Kidney epithelial cell (primary cell): ENCODE measurements around the gene SLC26A1. TPM values are rescaled to one million over a fixed set of nuclear protein-coding genes. Genes with fewer than 3 reads are reported as not detected.
"Not testable (repeated sequence)": the region's sequence is repeated elsewhere in the genome, so short reads cannot be mapped to it uniquely, and the experiment has no call there.

Experiments
- DNase-seq: peaks from one replicate; pipeline ENCODE4 v3.0.0-alpha.2; 2010; ENCODE audit warnings: low read depth
- H3K27me3 ChIP-seq: 2 replicates; pipeline ENCODE4 v1.6.0; 2011; ENCODE audit warnings: low read length; ENCODE audit not compliant: control insufficient read depth, insufficient read depth
- H3K36me3 ChIP-seq: 2 replicates; pipeline ENCODE4 v1.5.1; 2011; ENCODE audit warnings: low read length; ENCODE audit not compliant: control insufficient read depth, insufficient read depth
- H3K4me3 ChIP-seq: 2 replicates; pipeline ENCODE4 v1.5.1; 2011; ENCODE audit warnings: low read depth, mild to moderate bottlenecking, control low read depth, low read length
- total RNA-seq: library from RNA; depleted of rRNA; stranded (reverse); fragments of >200 nt; gene quantifications from 2 replicates; pipeline ENCODE4 v1.2.3, GENCODE V29; 2015
- TF ChIP-seq, protein P1 (sequence below): IDR thresholded peaks from 2 replicates; pipeline ENCODE4 v1.5.1; 2011; ENCODE audit warnings: mild to moderate bottlenecking, moderate library complexity, low read length, control low read depth, inconsistent platforms; ENCODE audit not compliant: insufficient read depth, poor library complexity, severe bottlenecking

Gene SLC26A1
- total RNA-seq, 1 donor from 2014 or later = 0.38 TPM

DNA sequence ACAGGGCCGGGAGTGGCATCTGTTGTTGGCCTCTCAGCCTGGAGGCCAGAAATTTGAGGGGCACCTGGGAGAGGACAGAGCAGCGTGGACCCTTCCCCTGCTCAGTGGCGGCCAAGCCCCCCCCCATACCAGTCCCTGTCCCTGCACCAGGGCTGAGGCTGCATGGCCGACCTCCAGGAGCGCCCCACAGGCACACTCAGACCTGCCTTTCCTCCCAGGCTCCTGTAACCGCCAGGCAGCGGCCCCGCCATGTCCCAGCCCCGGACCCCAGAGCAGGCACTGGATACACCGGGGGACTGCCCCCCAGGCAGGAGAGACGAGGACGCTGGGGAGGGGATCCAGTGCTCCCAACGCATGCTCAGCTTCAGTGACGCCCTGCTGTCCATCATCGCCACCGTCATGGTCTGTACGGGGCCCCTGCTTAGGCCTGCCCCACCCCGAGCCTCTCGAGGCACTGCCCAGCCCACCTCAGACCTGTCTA, 45.7 kb downstream of the SLC26A1 start:
- Histone ChIP-seq H3K36me3 (no peaks in the 10 kb centered on the region), H3K4me3 (no peak overlapping the region), H3K27me3 (peaks cover 26% of the 10 kb centered on the region)
- TF ChIP-seq, protein P1, sequence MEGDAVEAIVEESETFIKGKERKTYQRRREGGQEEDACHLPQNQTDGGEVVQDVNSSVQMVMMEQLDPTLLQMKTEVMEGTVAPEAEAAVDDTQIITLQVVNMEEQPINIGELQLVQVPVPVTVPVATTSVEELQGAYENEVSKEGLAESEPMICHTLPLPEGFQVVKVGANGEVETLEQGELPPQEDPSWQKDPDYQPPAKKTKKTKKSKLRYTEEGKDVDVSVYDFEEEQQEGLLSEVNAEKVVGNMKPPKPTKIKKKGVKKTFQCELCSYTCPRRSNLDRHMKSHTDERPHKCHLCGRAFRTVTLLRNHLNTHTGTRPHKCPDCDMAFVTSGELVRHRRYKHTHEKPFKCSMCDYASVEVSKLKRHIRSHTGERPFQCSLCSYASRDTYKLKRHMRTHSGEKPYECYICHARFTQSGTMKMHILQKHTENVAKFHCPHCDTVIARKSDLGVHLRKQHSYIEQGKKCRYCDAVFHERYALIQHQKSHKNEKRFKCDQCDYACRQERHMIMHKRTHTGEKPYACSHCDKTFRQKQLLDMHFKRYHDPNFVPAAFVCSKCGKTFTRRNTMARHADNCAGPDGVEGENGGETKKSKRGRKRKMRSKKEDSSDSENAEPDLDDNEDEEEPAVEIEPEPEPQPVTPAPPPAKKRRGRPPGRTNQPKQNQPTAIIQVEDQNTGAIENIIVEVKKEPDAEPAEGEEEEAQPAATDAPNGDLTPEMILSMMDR = no peak
- DNase-seq = no peak

DNA sequence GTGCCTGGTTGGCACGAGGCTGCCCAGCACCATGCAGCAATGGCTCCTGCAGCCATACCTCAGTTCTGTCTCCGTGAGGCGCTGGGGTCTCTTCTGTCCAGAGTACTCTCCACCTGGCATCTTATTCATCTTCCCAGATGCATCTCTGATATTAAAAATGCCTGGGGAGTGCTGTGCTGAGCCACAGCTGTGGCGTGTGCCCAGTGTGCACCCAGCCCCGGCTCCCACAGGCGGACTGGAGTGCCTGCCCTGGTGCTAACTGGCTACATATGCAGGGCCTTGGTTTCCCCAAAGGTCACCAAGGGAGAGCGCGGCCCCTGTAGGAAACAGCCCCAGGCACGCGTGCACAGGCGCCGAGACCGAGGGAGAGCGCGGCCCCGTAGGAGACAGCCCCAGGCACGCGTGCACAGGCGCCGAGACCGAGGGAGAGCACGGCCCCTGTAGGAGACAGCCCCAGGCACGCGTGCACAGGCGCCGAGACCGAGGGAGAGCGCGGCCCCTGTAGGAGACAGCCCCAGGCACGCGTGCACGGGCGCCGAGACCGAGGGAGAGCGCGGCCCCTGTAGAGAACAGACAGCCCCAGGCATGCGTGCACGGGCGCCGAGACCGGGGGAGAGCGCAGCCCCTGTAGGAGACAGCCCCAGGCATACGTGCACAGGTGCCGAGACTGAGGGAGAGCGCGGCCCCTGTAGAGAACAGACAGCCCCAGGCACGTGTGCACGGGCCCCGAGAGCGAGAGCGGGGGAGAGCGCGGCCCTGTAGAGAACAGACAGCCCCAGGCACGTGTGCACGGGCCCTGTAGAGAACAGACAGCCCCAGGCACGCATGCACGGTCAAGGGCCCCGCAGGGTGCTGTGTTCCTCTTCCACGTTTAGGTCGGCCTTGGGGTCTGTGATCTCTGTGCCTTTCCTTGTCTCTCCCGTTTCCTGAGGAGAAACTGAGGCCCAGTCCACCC, 46.4 kb downstream of the SLC26A1 start:
- Histone ChIP-seq H3K4me3 (no peak overlapping the region), H3K27me3 (peaks cover 26% of the 10 kb centered on the region), H3K36me3 (no peaks in the 10 kb centered on the region)
- no peak for DNase-seq
- TF ChIP-seq, protein P1 = no peak

DNA sequence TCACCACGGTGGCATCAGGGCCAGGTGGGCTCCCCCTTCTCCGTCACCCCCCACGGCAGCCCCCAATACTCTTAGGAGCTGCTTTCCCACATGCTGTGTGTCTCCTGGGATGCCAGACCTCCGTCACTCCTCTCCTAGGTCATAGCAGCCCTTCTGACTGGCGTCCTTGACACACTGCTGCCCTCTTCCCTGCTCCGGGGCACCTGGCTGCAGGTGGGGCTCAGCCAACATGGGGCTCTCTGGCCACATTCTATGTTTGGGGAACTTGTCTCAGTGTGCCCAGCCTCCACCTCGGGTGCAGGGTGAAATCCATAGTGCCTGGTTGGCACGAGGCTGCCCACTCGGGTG, 47.1 kb downstream of the SLC26A1 start:
- peaks cover 26% of the 10 kb centered on the region for H3K27me3 ChIP-seq
- H3K4me3 ChIP-seq = no peak overlapping the region
- TF ChIP-seq, protein P1 = no peak
- DNase-seq = no peak
- no peaks in the 10 kb centered on the region for H3K36me3 ChIP-seq

DNA sequence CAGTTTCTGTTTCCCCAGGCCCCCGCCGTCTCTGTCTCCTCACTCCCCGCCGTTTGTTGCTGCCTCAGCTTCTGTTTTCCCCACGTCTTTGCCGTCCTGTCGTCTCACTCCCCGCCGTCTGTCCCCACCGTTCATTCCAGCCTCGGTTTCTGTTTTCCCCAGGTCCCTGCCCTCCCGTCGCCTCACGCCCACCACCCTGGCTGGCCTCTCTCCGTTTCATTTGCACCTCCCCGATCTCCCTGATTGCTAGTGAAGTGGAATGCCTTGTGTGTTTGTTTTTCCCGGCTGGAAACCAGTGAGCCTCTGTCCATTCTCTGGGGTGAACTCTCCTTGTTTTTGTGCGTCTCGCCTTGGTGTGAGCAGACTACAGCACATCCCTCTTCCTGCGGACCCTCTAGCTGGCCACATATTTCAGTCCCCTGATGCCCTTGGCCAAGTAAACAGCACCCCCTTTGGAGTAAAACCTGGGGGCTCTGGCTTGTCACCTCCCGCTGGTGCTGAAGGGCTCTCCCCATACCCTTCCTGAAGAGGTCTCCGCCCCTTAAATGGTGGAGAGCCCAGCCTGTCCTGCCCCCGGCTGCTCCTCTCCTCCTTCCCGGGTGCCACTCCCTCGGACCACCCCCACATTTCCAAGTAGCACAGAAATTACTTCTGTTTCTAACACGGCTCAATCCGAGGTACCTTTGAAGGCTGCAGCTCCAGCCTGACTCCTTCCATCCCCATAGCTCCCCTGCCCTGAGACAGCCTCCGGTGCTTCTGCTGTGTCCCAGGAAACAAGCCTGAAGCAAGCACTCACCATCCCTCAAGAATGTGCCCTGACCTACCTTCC, 47.7 kb downstream of the SLC26A1 start:
- no peak for DNase-seq
- no peak overlapping the region for H3K4me3 ChIP-seq
- TF ChIP-seq, protein P1 = no peak
- peaks cover 26% of the 10 kb centered on the region for H3K27me3 ChIP-seq
- H3K36me3 ChIP-seq = no peaks in the 10 kb centered on the region

DNA sequence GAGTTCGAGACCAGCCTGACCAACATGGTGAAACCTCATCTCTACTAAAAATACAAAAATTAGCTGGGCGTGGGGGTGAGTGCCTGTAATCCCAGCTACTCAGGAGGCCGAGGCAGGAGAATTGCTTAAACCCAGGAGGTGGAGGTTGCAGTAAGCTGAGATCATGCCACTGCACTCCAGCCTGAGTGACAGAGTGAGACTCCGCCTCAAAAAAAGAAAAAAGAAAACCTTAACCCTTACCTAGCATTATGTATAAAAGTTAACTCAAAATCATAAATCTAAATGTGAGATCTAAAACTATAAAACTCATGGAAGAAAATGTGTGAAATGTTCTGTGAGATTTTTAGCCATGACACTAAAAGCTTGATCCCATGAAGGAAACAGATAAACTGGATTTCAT, 53.7 kb downstream of the SLC26A1 start:
- H3K27me3 ChIP-seq, H3K4me3 ChIP-seq, H3K36me3 ChIP-seq, DNase-seq: not testable (repeated sequence)

Other genes with a start within 250 kb of the SLC26A1 start
- 0.17 TPM in 1 of 2 replicates, not detected in the other for gene CPLX1, start 167.3 kb downstream of the SLC26A1 start, total RNA-seq
- 105 and 131 TPM in 2 replicates for gene GAK, start 61.1 kb downstream of the SLC26A1 start, total RNA-seq
- 16.0 and 20.5 TPM in 2 replicates for gene TMEM175, start 60.9 kb downstream of the SLC26A1 start, total RNA-seq
- gene DGKQ, start 19.8 kb downstream of the SLC26A1 start, total RNA-seq = 14.8 and 17.3 TPM in 2 replicates
- gene IDUA, start 6.4 kb downstream of the SLC26A1 start, total RNA-seq = 7.1 and 18.1 TPM in 2 replicates
- 39.2 and 41.9 TPM in 2 replicates for gene FGFRL1, start 18.2 kb upstream of the SLC26A1 start, total RNA-seq
- gene RNF212, start 120.2 kb upstream of the SLC26A1 start, total RNA-seq = 5.2 and 13.0 TPM in 2 replicates
- gene SPON2, start 179.2 kb upstream of the SLC26A1 start, total RNA-seq = 9.7 and 10.9 TPM in 2 replicates